Measurements from ENCODE around the gene ATG9B.
"Not testable (repeated sequence)": the region's sequence is repeated elsewhere in the genome, so short reads cannot be mapped to it uniquely, and the experiment has no call there.

ATG9B gene

GRCh38 chr7:151014950-151015349 lies 9.3 kb downstream of the ATG9B start:
- DNase-seq, result no peak

- no peak for DNase-seq
These were observed 10.4 kb downstream of the ATG9B start for GRCh38 chr7:151013733-151014497.

GRCh38 chr7:151013356-151013732 lies 10.9 kb downstream of the ATG9B start:
- DNase-seq, result no peak

DNA sequence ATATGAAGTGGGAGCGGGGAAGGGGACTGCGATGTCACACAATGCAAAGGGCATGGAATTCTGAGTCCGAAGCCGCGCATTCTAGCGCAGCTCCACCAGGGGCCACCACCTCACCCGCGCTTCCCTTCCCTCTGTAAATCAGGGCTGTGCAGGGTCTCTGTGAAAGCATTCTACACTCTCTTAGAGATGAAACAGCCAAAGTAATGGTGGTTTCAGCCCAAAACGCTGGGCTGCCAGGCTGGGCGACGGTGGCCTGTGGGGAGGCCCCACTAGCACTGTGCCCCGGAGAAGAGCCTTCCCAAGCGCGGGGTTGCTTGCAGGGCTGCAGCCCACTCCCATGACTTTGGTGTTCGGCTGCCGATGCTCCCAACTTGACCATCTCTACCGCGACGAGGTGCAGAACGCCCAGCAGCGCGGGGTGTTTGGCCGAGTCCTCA lies 11.4 kb downstream of the ATG9B start:
- no peak for DNase-seq

DNA sequence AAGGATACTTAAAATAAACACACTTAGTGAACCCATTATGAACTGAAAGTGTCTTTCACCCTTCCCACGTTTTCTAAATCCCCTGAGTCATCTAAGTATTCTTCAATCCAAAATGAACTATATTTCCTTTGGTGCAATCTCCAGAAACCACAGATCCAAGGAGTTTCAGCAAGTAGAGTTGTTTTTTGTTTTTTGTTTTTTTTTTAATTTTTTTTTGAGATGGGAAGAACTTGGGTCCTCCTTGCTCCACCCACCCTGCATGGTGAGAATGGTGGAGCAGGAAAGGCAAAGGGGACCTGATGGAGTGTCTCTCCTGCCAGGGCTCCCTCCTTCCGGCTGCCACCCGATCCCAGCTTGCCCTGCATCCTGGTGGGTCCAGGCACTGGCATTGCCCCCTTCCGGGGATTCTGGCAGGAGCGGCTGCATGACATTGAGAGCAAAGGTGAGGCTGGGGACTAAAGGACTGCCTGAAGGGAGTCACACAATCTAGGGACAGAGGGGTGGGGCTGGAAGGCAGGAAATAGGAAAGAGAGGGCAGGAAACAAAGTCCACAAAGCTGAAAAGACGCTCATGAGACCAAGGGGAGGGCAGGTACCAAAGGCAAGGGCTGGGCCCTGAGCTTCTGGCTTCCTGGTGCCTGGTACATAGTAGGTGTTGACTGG lies 12.1 kb downstream of the ATG9B start:
- DNase-seq, result no peak

GRCh38 chr7:151011616-151012015 lies 12.7 kb downstream of the ATG9B start:
- DNase-seq, result not testable (repeated sequence)

DNA sequence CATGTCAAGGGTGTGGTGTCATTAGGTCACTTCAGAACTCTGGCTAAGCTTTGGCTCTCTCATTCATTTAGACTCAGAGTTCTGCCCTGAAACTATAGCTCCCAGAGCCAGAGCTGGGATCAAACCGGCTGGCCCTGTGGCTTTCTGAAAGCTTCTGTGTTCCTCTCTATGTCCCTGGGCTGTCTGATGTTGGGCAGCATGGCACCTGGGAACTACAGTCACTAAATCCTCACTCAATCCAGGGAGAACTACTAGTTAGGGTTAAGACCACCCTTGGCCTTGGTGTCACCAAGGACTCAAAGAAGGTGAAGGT lies 13.2 kb downstream of the ATG9B start:
- no peak for DNase-seq

DNA sequence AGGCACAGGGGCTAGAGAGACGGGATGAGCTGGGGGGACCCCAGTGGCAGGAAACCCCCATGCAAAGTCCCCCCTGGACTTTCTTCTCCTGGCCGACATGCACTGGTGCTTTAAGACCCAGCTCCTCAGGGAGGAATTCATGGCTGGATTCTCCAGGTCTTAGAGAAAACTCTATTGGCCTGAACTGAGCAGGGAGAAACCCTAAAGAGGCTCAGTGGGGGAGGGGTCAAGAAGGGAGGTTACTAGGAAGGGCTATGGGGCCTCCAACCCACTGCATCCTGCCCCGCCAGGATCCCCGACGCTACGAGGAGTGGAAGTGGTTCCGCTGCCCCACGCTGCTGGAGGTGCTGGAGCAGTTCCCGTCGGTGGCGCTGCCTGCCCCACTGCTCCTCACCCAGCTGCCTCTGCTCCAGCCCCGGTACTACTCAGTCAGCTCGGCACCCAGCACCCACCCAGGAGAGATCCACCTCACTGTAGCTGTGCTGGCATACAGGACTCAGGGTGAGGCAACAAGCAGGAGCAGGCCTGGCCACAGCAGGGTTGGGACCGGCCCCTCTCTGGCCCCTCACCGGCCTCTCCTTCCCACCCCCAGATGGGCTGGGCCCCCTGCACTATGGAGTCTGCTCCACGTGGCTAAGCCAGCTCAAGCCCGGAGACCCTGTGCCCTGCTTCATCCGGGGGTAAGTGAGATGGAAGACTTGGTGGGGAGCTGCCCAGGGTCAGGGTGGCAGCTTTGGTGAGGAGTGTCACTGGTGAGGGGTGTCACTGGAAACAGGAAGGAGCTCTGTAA lies 13.8 kb downstream of the ATG9B start:
- DNase-seq, result no peak

DNA sequence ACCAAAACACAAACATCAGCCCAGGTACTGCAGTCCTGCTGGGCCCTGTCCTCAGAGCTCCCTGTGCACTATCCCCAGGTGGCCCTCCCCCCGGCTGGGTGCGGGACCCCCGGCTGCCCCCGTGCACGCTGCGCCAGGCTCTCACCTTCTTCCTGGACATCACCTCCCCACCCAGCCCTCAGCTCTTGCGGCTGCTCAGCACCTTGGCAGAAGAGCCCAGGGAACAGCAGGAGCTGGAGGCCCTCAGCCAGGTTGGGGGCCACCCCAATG lies 14.3 kb downstream of the ATG9B start:
- no peak for DNase-seq

DNA sequence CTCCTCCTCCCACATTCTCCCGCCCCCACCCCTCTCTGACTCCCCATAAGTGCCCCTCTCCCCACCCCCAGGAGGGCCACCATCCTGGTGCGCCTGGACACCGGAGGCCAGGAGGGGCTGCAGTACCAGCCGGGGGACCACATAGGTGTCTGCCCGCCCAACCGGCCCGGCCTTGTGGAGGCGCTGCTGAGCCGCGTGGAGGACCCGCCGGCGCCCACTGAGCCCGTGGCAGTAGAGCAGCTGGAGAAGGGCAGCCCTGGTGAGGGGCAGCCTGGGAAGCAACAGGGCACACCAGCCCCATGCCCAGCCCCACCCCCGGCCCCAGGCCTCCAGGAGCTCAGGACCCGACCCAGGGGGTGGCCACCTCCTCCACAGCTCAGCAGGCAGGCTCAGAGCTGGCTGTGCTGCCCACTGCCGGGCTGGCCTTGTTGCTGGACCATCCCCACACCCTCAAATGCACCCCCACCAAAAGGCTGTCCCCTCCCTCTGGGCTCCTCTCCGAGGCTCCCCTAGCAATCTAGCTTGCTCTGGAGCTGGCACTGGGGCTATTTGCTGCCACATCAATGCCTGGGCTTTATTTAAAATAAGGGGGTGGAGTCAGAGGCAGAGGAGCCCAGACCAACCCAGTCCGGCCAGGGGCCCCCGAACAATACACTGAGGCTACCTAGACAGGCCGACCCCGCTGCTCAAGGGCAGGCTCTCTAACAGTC lies 14.8 kb downstream of the ATG9B start:
- DNase-seq, result no peak

GRCh38 chr7:151008511-151009323 lies 15.6 kb downstream of the ATG9B start:
- no peak for DNase-seq

- DNase-seq, result no peak
These were observed 16.2 kb downstream of the ATG9B start for GRCh38 chr7:151008143-151008510.

- no peak for DNase-seq
These were observed 16.8 kb downstream of the ATG9B start for GRCh38 chr7:151007469-151007898.

- DNase-seq, result no peak
These were observed 17.5 kb downstream of the ATG9B start for GRCh38 chr7:151006590-151007300.

DNA sequence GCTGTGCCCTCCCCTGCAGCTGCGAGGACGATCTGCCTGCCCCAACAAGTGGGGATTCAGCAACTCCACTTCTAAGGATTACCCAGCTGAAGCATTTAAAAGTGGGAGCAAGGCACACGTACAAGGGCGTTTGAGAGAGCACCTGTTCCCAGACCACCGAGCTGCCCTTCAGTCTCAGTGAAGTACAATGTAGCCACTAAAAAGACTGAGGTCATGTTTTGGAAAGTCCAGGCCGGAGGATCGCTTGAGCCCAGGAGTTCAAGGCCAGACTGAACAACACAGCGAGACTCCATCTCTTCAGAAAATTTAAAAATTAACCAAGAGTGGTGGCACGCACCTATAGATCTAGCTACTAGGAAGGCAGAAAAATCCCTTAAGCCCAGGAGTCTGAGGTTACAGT lies 18.7 kb downstream of the ATG9B start:
- DNase-seq, result no peak

DNA sequence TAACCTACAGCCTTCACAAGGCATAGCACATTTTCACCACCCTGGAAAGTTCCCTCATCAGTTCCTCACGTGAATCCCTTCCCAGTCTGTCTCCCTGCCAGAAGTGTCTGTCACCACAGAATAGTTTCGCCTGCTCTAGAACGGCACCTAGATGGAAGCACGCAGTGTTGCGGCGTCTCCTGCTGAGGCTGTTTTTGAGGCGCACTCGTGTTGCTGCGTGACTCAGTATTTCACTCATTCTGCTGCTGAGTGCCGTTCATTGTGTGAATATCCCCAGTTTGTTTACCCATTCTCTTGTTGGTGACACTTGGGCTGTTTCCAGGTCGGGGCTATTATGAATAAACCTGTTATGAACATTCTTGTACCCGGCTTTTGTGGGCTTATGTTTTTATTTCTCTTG lies 20.7 kb downstream of the ATG9B start:
- DNase-seq, result no peak

DNA sequence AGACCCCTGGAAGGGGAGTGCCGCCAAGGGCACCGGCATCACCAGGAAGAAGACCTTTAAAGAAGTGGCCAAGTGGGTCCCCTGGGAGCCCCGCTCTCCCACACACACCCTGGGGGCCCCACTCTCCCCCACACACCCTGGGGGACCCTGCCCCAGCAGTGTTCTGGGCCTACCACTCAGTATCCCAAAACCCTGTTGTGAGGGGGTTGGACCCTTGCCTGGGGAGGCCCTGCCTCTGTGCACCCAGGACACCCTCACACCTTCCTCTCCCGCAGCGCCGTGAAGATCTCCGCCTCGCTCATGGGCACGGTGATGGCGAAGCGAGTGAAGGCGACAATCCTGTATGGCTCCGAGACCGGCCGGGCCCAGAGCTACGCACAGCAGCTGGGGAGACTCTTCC lies 22.7 kb downstream of the ATG9B start:
- DNase-seq, result no peak

GRCh38 chr7:151000897-151001495 lies 23.3 kb downstream of the ATG9B start:
- DNase-seq, result no peak

DNA sequence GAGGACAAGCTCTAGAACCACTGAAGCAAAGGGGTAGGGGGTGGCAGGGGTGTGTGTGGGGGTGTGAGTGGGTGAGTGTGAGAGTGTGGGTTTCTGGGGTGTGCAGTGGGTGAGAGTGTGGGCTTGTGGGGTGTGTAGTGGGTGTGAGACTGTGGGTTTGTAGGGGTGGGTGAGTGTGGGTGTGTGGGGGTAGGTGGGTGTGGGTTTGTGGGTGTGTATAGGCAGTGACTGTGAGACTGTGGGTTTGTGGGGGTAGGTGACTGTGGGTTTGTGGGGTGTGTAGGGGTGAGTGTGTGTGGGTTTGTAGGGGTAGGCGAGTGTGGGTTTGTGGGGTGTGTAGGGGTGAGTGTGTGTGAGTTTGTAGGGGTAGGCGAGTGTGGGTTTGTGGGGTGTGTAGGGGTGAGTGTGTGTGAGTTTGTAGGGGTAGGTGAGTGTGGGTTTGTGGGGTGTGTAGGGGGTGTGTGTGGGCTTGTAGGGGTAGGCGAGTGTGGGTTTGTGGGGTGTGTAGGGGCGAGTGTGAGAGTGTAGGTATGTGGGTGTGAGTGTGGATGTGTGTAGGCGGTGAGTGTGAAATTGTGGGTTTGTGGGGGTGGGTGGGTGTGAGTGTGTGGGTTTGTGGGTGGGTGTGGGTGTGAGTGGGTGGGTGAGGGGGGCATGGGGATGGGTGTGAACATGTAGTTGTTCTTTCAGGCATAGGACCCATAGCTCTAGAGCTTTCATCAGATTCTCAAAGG lies 24.6 kb downstream of the ATG9B start:
- no peak for DNase-seq

DNA sequence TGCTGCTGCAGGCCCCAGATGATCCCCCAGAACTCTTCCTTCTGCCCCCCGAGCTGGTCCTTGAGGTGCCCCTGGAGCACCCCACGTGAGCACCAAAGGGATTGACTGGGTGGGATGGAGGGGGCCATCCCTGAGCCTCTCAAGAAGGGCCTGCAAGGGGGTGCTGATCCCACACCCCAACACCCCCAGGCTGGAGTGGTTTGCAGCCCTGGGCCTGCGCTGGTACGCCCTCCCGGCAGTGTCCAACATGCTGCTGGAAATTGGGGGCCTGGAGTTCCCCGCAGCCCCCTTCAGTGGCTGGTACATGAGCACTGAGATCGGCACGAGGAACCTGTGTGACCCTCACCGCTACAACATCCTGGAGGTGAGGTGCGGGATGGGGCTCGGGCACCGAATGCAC lies 25.3 kb downstream of the ATG9B start:
- no peak for DNase-seq

GRCh38 chr7:150998341-150998740 lies 26.0 kb downstream of the ATG9B start:
- DNase-seq, result no peak

Measured in NCI-H187 treated with DMSO at 0.1 percent for 48 hours (cell line).